Vagina (tissue), 2 donors: ENCODE data around the gene DGKQ. TPM values are rescaled to one million over a fixed set of nuclear protein-coding genes. Genes with fewer than 3 reads are reported as not detected.
"Not testable (repeated sequence)": the region's sequence is repeated elsewhere in the genome, so short reads cannot be mapped to it uniquely, and the experiment has no call there.

Experiments used
- DNase-seq, 2 donors: peaks; one replicate each; pipeline ENCODE4 v3.0.0-alpha.2; 2017; ENCODE audit errors: extremely low spot score in 2 of 2
- H3K27ac ChIP-seq: fragments of 200-600 bp; sonication (generic); one replicate; pipeline ENCODE4 v1.5.1; 2019
- H3K27me3 ChIP-seq: fragments of 200-600 bp; sonication (generic); one replicate; pipeline ENCODE4 v1.5.1; 2019
- H3K36me3 ChIP-seq, 2 donors: fragments of 200-600 bp; sonication (generic); one replicate each; pipeline ENCODE4 v1.5.1; 2017 to 2019
- H3K4me1 ChIP-seq: fragments of 200-600 bp; sonication (generic); one replicate; pipeline ENCODE4 v1.5.1; 2019
- H3K4me3 ChIP-seq, 2 donors: fragments of 200-600 bp; sonication (generic); 1 replicate in 1 of 2; 2 replicates in 1 of 2; pipeline ENCODE4 v1.5.1; 2016 to 2019
- H3K9me3 ChIP-seq: fragments of 200-600 bp; sonication (generic); one replicate; pipeline ENCODE4 v1.5.1; 2019
- POLR2A ChIP-seq, 2 donors: fragments of 450-650 bp; IDR thresholded peaks; one replicate each; pipeline ENCODE4 v1.6.1; 2017; ENCODE audit warnings: antibody characterized with exemption in 2 of 2, mild to moderate bottlenecking in 2 of 2, moderate library complexity in 2 of 2
- POLR2AphosphoS5 ChIP-seq, 2 donors: sonication (generic); formaldehyde crosslinking; IDR thresholded peaks; one replicate each; pipeline ENCODE4 v1.9.0; 2017; ENCODE audit warnings: antibody characterized with exemption in 2 of 2, mild to moderate bottlenecking in 2 of 2, low read depth in 1 of 2; ENCODE audit not compliant: insufficient read depth in 1 of 2
- intact Hi-C: fragments of 100-400 bp; cut with DNase I; formaldehyde crosslinking; loops from one replicate; pipeline ENCODE4 v1.15.1; 2023
- total RNA-seq: library from RNA; depleted of rRNA; stranded (reverse); fragments of >200 nt; gene quantifications from one replicate; pipeline ENCODE4 v1.2.3, GENCODE V29; 2016
- TF ChIP-seq, protein P1 (sequence below), 3 experiments: fragments of 450-650 bp in 2 of 3; fragments of 200-600 bp in 1 of 3; sonication (generic) in 1 of 3; IDR thresholded peaks; one replicate each; pipeline ENCODE4 v1.5.1; 2017 to 2019; ENCODE audit warnings: antibody characterized with exemption in 3 of 3, mild to moderate bottlenecking in 2 of 3, moderate library complexity in 2 of 3

DGKQ gene
- total RNA-seq, 1 donor from 2014 or later = 16.2 TPM

DNA sequence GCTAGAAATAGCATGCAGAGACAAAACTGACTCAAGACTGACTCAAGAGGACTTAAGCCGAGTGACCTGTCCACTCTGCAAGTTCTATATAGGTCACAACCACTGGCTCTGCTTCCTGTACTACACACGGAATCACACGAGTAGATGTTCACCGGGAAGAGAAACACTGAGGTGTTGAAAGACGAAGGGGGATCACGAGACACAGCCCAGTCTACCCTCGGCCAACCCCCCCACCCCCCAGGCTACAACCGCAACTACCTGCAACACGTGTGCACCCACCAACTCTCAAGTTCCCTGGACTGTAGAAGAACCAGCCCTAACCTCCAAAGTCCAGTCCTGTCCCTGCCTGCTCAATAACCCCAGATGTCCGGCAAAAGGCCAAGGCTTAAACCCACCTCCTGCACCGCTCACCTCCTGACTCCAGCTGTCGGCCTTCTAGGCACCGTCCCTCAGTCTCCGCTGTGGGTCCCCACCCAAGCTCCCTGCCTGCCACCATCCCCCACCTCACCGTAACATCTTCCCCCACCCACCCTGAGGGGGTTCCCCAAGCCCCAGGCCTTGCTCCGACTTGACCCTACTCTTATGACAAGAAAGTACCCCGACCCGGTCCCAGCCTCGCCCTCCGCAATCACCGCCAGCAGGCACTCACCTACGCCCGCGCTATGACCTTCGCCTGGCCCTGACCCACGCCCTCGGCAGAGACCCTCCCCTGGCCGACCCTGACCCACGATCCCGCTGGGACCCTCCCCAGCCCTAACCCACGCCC is 42.0 kb downstream of the DGKQ start:
- peak in 1 of 2 donors; percentile 91 for DNase-seq
- no peaks in the 10 kb centered on the region for H3K27me3 ChIP-seq
- H3K27ac ChIP-seq = peak overlapping the region; percentile 85
- intact Hi-C loops = no loop called here
- no peaks in the 10 kb centered on the region for H3K36me3 ChIP-seq
- peaks cover 47% of the 10 kb centered on the region for H3K4me1 ChIP-seq
- no peaks in the 10 kb centered on the region for H3K9me3 ChIP-seq
- no peak for TF ChIP-seq POLR2AphosphoS5 (IDR thresholded peaks at IDR 0.05; ENCODE audit: insufficient read depth in 1 of 2, low read depth in 1 of 2)
- no peak for TF ChIP-seq POLR2A (IDR thresholded peaks at IDR 0.05)
- TF ChIP-seq, protein P1, sequence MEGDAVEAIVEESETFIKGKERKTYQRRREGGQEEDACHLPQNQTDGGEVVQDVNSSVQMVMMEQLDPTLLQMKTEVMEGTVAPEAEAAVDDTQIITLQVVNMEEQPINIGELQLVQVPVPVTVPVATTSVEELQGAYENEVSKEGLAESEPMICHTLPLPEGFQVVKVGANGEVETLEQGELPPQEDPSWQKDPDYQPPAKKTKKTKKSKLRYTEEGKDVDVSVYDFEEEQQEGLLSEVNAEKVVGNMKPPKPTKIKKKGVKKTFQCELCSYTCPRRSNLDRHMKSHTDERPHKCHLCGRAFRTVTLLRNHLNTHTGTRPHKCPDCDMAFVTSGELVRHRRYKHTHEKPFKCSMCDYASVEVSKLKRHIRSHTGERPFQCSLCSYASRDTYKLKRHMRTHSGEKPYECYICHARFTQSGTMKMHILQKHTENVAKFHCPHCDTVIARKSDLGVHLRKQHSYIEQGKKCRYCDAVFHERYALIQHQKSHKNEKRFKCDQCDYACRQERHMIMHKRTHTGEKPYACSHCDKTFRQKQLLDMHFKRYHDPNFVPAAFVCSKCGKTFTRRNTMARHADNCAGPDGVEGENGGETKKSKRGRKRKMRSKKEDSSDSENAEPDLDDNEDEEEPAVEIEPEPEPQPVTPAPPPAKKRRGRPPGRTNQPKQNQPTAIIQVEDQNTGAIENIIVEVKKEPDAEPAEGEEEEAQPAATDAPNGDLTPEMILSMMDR (IDR thresholded peaks at IDR 0.05) = no peak
- H3K4me3 ChIP-seq = peak overlapping the region; percentile 84 to 93

DNA sequence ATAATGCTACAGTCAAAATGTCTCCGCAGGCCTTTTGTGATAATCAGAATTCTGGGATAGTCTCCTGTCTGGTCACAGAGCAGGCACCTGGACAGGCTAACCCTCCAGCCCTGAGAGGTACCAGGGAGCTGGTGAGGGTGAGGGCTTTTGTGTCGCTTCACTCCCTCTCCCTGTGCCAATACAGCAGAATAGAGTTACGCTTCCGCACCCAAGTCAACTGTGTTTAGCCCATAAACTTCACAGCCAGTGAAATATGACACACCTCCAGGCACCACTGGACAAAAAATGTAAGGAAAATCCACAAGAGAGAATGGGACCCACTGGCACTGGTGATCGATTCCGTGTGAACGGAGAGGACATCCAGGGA is 42.6 kb downstream of the DGKQ start:
- Histone ChIP-seq H3K36me3 (no peaks in the 10 kb centered on the region), H3K27me3 (no peaks in the 10 kb centered on the region), H3K4me3 (peak overlapping the region; percentile 84 to 93), H3K27ac (peak overlapping the region; percentile 85), H3K4me1 (peaks cover 53% of the 10 kb centered on the region), H3K9me3 (no peaks in the 10 kb centered on the region)
- no peak for TF ChIP-seq POLR2AphosphoS5 (IDR thresholded peaks at IDR 0.05; ENCODE audit: insufficient read depth in 1 of 2, low read depth in 1 of 2)
- no peak for TF ChIP-seq POLR2A (IDR thresholded peaks at IDR 0.05)
- intact Hi-C loops = no loop called here
- no peak for DNase-seq

DNA sequence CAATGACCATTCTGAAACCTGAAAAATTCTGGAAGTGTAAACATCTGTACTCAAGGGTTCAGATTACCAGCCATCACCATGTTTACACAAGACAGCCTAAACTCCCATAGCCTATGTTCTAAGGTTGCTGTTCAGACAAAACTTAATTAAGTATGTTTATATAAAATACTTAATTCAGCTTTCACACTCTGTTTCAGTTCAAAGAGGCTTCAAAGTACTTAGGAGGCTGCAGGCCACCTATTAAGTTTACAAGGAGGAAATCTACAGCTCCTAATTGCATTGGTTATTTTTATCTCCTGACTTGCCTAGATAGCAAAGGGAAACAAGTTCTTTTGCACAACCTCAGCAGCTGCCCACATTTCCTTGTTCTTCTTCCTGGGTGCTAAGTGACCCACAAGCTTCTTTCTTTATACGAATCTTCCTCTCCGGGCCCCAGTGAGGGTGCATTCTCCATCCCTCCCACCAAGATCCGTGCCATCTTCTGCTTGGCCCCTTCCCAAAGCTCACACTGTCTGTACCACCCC is 43.3 kb downstream of the DGKQ start:
- H3K4me1 ChIP-seq = peaks cover 60% of the 10 kb centered on the region
- TF ChIP-seq, protein P1 (IDR thresholded peaks at IDR 0.05) = no peak
- no peak for TF ChIP-seq POLR2A (IDR thresholded peaks at IDR 0.05)
- TF ChIP-seq POLR2AphosphoS5 (IDR thresholded peaks at IDR 0.05; ENCODE audit: insufficient read depth in 1 of 2, low read depth in 1 of 2) = no peak
- no peak for DNase-seq
- peak overlapping the region in 1 of 2 donors; percentile 93 for H3K4me3 ChIP-seq
- H3K36me3 ChIP-seq = no peaks in the 10 kb centered on the region
- H3K9me3 ChIP-seq = no peaks in the 10 kb centered on the region
- intact Hi-C loops = no loop called here
- no peak overlapping the region for H3K27ac ChIP-seq
- H3K27me3 ChIP-seq = no peaks in the 10 kb centered on the region

DNA sequence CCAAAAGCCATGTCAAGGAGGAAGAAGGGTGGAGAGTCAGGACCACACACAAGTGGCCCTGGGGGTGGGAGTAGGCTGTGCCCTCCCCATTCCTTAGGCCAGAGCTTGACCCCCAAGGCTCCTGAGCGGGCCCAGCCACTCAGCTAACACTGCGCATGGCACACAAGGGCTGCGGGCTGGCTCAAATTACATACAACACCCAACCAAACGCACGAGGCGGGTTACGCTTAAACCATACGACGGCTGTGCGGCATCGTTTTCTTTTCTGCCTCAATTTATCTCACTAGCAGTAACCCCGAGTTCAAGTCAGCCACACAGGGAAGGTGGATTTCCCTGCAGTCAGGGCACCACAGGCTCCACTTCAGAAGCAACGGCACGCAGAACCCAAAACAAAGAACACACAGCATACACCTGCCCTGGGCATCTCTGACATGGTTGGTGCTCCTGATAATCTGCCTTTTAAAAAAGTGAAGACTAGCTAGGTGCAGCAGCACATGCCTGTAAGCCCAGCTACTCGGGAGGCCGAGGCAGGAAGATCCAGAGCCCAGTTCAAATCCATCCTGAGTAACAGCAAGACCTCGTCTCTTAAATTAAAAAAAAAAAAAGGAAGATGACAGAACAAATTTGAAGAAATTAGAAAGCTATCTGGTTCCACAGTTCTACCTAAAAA is 44.1 kb downstream of the DGKQ start:
- no peak for TF ChIP-seq POLR2AphosphoS5 (IDR thresholded peaks at IDR 0.05; ENCODE audit: insufficient read depth in 1 of 2, low read depth in 1 of 2)
- TF ChIP-seq POLR2A (IDR thresholded peaks at IDR 0.05) = no peak
- TF ChIP-seq, protein P1 (IDR thresholded peaks at IDR 0.05) = no peak
- DNase-seq = no peak
- Histone ChIP-seq H3K27ac (no peak overlapping the region), H3K36me3 (no peaks in the 10 kb centered on the region), H3K27me3 (no peaks in the 10 kb centered on the region), H3K4me3 (no peak overlapping the region), H3K9me3 (no peaks in the 10 kb centered on the region), H3K4me1 (peaks cover 67% of the 10 kb centered on the region)
- intact Hi-C loops = no loop called here

DNA sequence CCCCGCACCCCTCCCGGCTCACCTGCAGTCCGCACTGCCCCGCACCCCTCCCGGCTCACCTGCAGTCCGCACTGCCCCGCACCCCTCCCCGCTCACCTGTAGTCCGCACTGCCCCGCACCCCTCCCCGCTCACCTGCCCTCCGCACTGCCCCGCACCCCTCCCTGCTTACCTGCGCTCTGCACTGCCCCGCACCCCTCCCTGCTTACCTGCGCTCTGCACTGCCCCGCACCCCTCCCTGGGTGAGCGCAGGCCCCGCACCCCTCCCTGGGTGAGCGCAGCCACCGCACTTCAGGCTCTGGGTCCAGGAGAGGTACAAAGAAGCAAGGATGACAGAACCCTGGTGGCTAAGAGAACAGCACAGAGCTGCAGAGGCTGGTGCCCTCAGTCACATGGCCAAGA is 45.8 kb downstream of the DGKQ start:
- DNase-seq, H3K27ac ChIP-seq, H3K9me3 ChIP-seq, H3K36me3 ChIP-seq, H3K27me3 ChIP-seq, H3K4me3 ChIP-seq, intact Hi-C loops: not testable (repeated sequence)
- peaks cover 65% of the 10 kb centered on the region for H3K4me1 ChIP-seq

DNA sequence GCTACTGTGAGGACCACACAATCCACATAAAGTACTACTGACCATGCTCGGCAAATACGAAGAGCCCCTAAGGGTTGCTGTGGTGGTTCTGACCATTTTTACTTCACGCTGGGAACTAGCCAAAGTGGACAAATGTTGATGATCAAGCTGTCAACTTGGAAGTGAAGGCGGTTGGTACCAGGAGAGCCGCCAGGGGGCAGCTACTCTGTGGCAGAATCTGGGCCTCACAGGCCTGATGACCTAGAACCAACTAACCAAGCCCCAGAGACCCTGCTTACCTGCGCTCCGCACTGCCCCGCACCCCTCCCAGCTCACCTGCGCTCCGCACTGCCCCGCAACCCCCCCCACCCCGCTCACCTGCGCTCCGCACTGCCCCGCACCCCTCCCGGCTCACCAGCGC is 46.8 kb downstream of the DGKQ start:
- intact Hi-C loops = no loop called here
- H3K4me1 ChIP-seq = peaks cover 61% of the 10 kb centered on the region
- no peaks in the 10 kb centered on the region for H3K27me3 ChIP-seq
- H3K4me3 ChIP-seq = no peak overlapping the region
- H3K36me3 ChIP-seq = no peaks in the 10 kb centered on the region
- TF ChIP-seq POLR2AphosphoS5 (IDR thresholded peaks at IDR 0.05; ENCODE audit: insufficient read depth in 1 of 2, low read depth in 1 of 2) = no peak
- TF ChIP-seq POLR2A (IDR thresholded peaks at IDR 0.05) = no peak
- TF ChIP-seq, protein P1 (IDR thresholded peaks at IDR 0.05) = no peak
- H3K9me3 ChIP-seq = no peaks in the 10 kb centered on the region
- no peak for DNase-seq
- no peak overlapping the region for H3K27ac ChIP-seq
